NCI-H187 (cell line): ENCODE results near the gene NRG4.
"Not testable (repeated sequence)": the region's sequence is repeated elsewhere in the genome, so short reads cannot be mapped to it uniquely, and the experiment has no call there.

Source experiments
- DNase-seq, 2 experiments: peaks; one replicate each; lab custom pipeline; 2025; lab: John Stamatoyannopoulos, UW

NRG4 gene, protein sequence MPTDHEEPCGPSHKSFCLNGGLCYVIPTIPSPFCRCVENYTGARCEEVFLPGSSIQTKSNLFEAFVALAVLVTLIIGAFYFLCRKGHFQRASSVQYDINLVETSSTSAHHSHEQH

DNA sequence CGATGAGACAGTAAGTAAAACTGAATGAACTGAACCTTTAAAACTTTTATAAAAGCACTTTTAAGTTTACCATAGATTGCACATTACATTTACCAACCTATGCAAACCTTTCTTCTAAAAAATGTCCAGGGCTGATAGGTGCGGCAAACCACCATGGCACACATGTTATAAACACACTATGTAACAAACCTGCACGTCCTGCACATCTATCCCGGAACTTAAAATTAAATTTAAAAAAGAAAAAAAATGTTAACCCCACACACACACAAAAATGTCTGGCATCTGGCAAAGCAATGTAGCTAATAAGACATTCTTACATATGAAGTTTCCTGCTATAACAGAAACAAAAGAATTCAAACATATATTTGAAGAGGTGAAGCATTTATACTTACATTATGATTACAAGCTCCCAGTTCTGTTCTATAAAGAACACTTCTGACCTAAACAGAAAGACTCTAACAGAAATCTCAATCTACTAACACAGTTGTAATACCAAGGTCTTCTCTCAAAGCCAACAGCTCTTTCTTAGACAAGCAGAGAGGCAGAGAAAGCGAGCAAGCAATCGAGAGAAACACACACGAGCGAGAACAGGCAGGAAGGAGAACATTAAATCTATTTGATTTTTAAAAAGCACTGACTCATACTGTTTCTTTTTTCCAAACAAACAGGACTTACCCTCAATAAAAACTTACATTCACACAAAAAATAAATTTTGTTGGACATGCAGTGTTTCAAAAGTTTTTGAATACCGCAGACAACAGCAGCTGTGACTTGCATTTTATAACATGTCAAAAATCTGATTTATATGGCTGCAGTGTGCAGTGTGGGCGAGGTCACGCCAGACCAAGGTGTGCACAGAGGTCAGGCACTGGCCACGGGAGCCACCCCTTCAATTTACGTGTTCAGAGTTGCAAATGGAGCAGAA lies at the start of gene NRG4:
NRG4 (minus strand) TSS at position 798 of the 925 bp plus-strand sequence. CDS start 1,194 bp downstream, outside the sequence.
- DNase-seq: no peak

- no peak for DNase-seq
Measured at GRCh38 chr15:76061700-76062099, 49.5 kb upstream of the NRG4 start.

GRCh38 chr15:76060118-76060989 lies 48.1 kb upstream of the NRG4 start:
- no peak for DNase-seq

DNA sequence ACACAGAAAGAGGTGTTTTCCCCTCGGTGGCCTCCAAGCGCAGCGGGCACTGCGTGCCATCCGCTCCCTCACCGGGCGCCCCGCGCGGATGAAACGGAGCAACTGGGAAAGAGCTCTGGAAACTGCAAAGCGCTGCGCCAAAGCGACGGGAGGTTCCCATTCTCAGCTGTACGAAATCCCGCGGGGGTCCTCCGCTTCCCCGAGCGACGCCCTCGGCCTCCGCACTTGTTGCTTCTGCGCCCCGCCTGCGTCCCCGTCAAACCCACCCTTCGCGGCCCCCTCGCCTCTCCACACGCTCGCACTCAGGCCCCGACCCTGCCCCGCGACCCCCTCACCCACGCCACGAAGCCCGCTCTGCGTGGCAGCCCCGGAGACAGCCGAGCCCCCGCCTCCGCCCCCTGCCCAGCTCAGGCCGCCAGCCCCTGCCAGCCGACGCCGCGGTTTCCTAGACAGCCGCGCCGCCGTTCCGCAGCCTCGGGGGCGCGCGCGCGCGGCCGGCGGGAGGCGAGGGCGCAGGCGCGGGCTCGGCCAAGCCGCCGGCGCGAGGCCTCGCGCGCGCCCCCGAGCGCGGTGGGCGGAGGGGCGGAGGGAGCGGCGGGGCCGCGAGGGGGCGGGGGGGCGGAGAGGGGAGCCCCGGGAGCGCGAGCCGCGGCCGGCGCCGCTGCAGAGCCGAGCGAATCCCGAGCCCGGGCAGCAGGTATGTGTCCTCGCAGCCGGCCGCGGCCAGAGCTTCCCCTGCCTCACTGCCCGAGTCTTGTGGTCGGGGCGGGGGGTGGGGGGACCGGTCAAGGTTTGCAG lies 47.3 kb upstream of the NRG4 start, which contains the start of gene TMEM266:
TMEM266 (plus strand) TSS at position 666 of the 798 bp plus-strand sequence. CDS start 74,279 bp downstream, outside the sequence.
- peak in 1 of 2 experiments; percentile 12 for DNase-seq

DNA sequence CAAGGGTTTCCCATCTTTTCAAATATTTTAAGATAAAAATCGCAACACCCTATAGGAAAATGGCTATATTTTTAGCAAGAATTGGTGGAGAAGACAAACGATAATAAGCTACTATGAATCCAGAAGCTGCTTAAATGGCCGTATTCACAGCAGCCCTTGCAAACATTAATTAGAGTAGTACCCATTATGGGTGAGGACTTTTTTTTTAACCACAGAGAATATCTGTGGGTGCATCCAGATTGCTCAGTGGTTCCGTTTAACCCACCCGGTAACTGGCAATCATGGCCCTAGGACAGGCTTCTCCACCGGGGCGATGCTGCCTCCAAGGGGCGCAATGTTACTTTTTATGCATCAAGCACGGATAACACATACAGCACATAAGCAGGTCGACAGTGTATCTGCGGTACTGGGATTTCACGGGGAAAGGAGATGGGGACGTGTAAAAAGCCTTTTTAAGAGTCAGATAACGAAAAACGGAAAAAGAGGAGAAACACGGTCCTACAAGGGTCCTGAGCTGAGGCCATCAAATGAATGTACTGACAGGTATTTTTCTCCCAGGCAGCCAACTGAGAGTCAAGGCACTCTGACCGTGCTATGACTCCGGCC lies 46.6 kb upstream of the NRG4 start:
- no peak for DNase-seq

- DNase-seq: no peak
Measured at GRCh38 chr15:76057332-76058000, 45.2 kb upstream of the NRG4 start.

GRCh38 chr15:76056931-76057330 lies 44.7 kb upstream of the NRG4 start:
- DNase-seq: no peak

GRCh38 chr15:76054201-76054600 lies 42.0 kb upstream of the NRG4 start:
- DNase-seq: not testable (repeated sequence)

- DNase-seq: no peak
Measured at GRCh38 chr15:76038512-76038911, 26.3 kb upstream of the NRG4 start.

DNA sequence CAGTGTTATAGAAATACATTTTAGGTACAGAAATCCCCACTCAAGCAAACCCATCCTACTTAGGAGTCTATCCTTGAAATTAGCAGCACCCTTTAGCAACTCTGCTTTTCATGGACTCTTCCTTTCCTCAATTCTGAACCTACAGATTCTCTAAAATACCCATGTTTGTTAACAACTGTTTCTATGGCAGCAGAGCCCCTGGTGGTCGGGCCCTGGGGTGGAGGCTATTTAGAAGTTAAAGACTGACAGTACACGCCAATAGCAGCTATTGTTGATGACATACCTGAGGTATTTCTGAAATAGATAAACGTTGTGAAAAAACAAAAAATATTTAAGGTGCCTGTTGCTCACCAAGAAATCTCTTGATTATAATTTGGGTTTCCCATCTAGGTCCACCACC lies 23.4 kb upstream of the NRG4 start:
- DNase-seq: no peak

DNA sequence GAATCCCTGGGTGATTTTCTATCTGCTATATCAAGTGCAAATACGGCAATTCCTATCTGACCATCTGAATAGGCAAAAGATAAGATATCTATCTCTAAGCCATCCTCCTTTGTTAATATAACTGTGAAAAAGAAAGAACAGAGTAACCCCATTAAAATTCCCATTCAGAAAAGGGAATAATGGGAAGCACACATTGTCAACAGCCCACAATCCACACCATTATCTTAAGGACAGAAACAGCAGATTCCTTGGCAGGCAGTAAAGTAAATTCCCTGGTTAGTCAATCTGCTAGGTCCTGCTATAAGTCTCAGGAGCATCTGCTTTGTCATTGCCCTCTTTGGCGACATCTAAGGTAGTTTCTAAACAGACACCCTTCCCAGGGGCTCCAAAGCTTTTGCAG lies 21.9 kb upstream of the NRG4 start:
- DNase-seq: no peak

GRCh38 chr15:76033438-76033837 lies 21.2 kb upstream of the NRG4 start:
- no peak for DNase-seq

GRCh38 chr15:76032046-76032445 lies 19.8 kb upstream of the NRG4 start:
- no peak for DNase-seq

GRCh38 chr15:76024021-76024768 lies 12.0 kb upstream of the NRG4 start:
- DNase-seq: no peak

- DNase-seq: not testable (repeated sequence)
Measured at GRCh38 chr15:76013470-76013869, 1.2 kb upstream of the NRG4 start.

DNA sequence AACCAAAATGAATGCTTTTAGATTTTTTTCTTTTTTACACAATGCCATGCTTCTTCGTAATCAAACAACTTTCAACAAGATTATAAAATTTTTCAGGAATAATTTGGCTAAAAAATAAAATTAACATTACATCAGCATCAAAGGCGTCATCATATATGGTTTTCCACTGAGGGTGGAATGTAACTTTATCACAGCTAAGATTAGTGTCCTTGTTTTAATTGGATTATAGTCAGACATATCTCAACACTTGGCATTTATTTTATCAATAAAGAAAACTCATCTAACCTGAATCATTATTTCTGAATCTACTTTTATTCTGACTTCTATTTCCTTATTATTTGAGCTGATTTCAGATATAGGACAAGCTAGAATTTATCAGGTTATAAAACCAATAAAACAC lies 1.6 kb downstream of the NRG4 start:
- DNase-seq: no peak

- no peak for DNase-seq
Measured at GRCh38 chr15:76006136-76006778, 6.0 kb downstream of the NRG4 start.

DNA sequence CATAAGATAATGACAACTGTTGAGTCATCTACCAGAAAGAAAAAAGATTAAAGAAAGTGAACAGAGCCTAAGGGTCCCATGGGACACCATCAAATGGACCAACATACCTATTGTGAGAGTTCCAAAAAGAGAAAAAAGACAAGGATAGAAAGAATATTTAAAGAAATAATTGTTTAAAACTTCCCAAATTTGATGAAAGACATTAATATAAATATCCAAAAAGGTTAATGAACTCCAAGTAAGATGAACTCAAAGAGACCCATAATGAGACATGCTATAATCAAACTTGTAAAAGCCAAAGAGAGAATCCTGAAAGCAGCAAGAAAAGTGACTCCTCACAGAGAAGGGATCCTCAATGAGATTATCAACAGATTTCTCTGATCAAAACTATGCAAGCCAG lies 8.9 kb downstream of the NRG4 start:
- DNase-seq: no peak

GRCh38 chr15:75995611-75996010 lies 16.6 kb downstream of the NRG4 start:
- DNase-seq: no peak
